Body of pancreas (tissue), 4 donors: ENCODE measurements around the gene CD22. TPM values are rescaled to one million over a fixed set of nuclear protein-coding genes. Genes with fewer than 3 reads are reported as not detected.

ENCODE experiments used
- ATAC-seq: fragments of 150-250 bp; one replicate; pipeline ENCODE4 v1.9.1; 2016
- DNase-seq, 4 donors: peaks; one replicate each; pipeline ENCODE4 v3.0.0-alpha.2; 2019
- H3K27ac ChIP-seq, 4 donors: fragments of 200-600 bp; sonication (generic); 1 replicate in 3 of 4; 2 replicates in 1 of 4; pipeline versions ENCODE4 v1.5.1 to v1.6.1; 2016 to 2019; ENCODE audit warnings: mild to moderate bottlenecking in 1 of 4, mixed read lengths in 1 of 4, moderate library complexity in 1 of 4
- H3K27me3 ChIP-seq, 2 donors: fragments of 200-600 bp; sonication (generic); one replicate each; pipeline ENCODE4 v1.6.0; 2016; ENCODE audit warnings: mild to moderate bottlenecking in 1 of 2
- H3K36me3 ChIP-seq, 2 donors: fragments of 200-600 bp; sonication (generic); replicated peaks in 1 of 2; 2 replicates each; pipeline ENCODE4 v1.5.1; 2016; ENCODE audit warnings: low read depth in 2 of 2; ENCODE audit not compliant: insufficient read depth in 1 of 2
- H3K4me1 ChIP-seq: fragments of 200-600 bp; sonication (generic); one replicate; pipeline ENCODE4 v1.6.0; 2016
- H3K4me3 ChIP-seq, 2 donors: fragments of 200-600 bp; sonication (generic); 1 replicate in 1 of 2; 2 replicates in 1 of 2; pipeline ENCODE4 v1.5.1; 2016 to 2019
- H3K9me3 ChIP-seq, 3 donors: fragments of 200-600 bp; sonication (generic); 1 replicate in 2 of 3; 2 replicates in 1 of 3; pipeline ENCODE4 v1.5.1; 2016
- CTCF ChIP-seq, 7 experiments: fragments of 450-650 bp in 4 of 7; fragments of 200-600 bp in 3 of 7; sonication (generic) in 3 of 7; IDR thresholded peaks; one replicate each; pipeline ENCODE4 v1.5.1; 2016 to 2019; ENCODE audit warnings: antibody characterized with exemption in 7 of 7
- POLR2A ChIP-seq, 3 donors: fragments of 450-650 bp; IDR thresholded peaks; one replicate each; pipeline ENCODE4 v1.6.1; 2016; ENCODE audit warnings: antibody characterized with exemption in 3 of 3, mild to moderate bottlenecking in 2 of 3
- WGBS, 2 donors: methylation state at CpG; one replicate each; pipeline ENCODE4 v1.1.5; 2017; 5-methylcytosine and 5-hydroxymethylcytosine counted together
- intact Hi-C: fragments of 100-400 bp; cut with DNase I; formaldehyde crosslinking; loops from one replicate; pipeline ENCODE4 v1.15.1; 2023
- total RNA-seq, 2 donors: library from RNA; depleted of rRNA; stranded (reverse); fragments of >200 nt; gene quantifications; one replicate each; pipeline ENCODE4 v1.1.0, GENCODE V29; 2016

The CD22 gene
- total RNA-seq, 2 donors from 2014 or later = 0.52 to 3.0 TPM

- ATAC-seq (no peak), DNase-seq (no peak)
- TF ChIP-seq CTCF (IDR thresholded peaks at IDR 0.05) = no peak
- Histone ChIP-seq H3K4me1 (no peaks in the 10 kb centered on the region), H3K9me3 (no peaks in the 10 kb centered on the region), H3K4me3 (no peak overlapping the region), H3K36me3 (no peaks in the 10 kb centered on the region), H3K27ac (no peak overlapping the region), H3K27me3 (no peaks in the 10 kb centered on the region)
- intact Hi-C loops = no loop called here
- 63 to 69% methylated on average over 20 to 23 of the region's 23 CpGs for WGBS, 2 donors
These were observed 36.3 kb upstream of the CD22 start for GRCh38 chr19:35292421-35293362.

DNA sequence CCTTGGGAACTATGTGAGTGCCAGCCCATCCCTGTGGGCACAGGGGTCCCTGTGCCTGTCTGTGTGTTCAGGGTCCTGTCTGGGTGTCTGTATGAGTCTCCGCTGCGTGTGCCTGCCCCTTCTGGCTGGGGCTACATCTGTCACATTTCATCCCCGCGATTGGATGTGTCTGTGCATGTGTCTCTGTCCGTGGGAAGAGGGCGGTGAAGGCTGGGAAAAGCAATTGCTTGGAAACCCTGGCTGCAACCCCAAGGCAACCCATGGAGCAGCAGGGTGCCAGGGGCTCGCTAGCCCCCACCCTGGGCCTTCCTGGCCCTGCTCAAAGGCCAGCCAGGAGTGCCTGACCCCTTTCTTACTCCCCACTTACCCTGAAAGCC is 35.6 kb upstream of the CD22 start:
- WGBS, 2 donors = 36 to 43% methylated on average over 2 to 7 of the region's 7 CpGs
- H3K27me3 ChIP-seq = no peaks in the 10 kb centered on the region
- H3K36me3 ChIP-seq = no peaks in the 10 kb centered on the region
- ATAC-seq (no peak), DNase-seq (no peak)
- no peaks in the 10 kb centered on the region for H3K9me3 ChIP-seq
- no peak overlapping the region for H3K27ac ChIP-seq
- H3K4me3 ChIP-seq = no peak overlapping the region
- intact Hi-C loops = no loop called here
- no peaks in the 10 kb centered on the region for H3K4me1 ChIP-seq
- TF ChIP-seq POLR2A (IDR thresholded peaks at IDR 0.05) (no peak), CTCF (IDR thresholded peaks at IDR 0.05) (no peak)

- intact Hi-C loops = no loop called here
- Histone ChIP-seq H3K27me3 (no peaks in the 10 kb centered on the region), H3K4me3 (no peak overlapping the region), H3K36me3 (no peaks in the 10 kb centered on the region), H3K9me3 (no peaks in the 10 kb centered on the region), H3K27ac (no peak overlapping the region), H3K4me1 (no peaks in the 10 kb centered on the region)
- WGBS, 2 donors = 28 to 29% methylated on average over 14 of the region's 17 CpGs
- TF ChIP-seq CTCF (IDR thresholded peaks at IDR 0.05) (no peak), POLR2A (IDR thresholded peaks at IDR 0.05) (no peak)
- DNase-seq = no peak
- no peak for ATAC-seq
These were observed 35.2 kb upstream of the CD22 start for GRCh38 chr19:35293808-35294207.

- no peaks in the 10 kb centered on the region for H3K27me3 ChIP-seq
- no peak for ATAC-seq
These were observed 34.7 kb upstream of the CD22 start for GRCh38 chr19:35294328-35294727.

More at GRCh38 chr19:35294328-35294727, 34.7 kb upstream of the CD22 start:
- intact Hi-C loops = no loop called here
- Histone ChIP-seq H3K27ac (no peak overlapping the region), H3K9me3 (no peaks in the 10 kb centered on the region), H3K36me3 (no peaks in the 10 kb centered on the region), H3K4me3 (no peak overlapping the region), H3K4me1 (no peaks in the 10 kb centered on the region)
- no peak for DNase-seq
- 67 to 69% methylated on average over 3 of the region's 3 CpGs for WGBS, 2 donors
- TF ChIP-seq CTCF (IDR thresholded peaks at IDR 0.05) = no peak
- no peak for TF ChIP-seq POLR2A (IDR thresholded peaks at IDR 0.05)
